Spleen (tissue), 11 donors: ENCODE data around the gene UNC5A. TPM values are rescaled to one million over a fixed set of nuclear protein-coding genes. Genes with fewer than 3 reads are reported as not detected.
A peak's percentile ranks its signal among the peaks of the same experiment; 100 is the strongest.

Source experiments
- DNase-seq: peaks from one replicate; pipeline ENCODE4 v3.0.0-alpha.2; 2020
- H3K27ac ChIP-seq, 8 donors: fragments of 200-600 bp; sonication (generic) in 7 of 8; 1 replicate in 4 of 8; 2 replicates in 4 of 8; pipeline versions ENCODE4 v1.5.0 to v1.8.0; 2016 to 2021; ENCODE audit warnings: inconsistent platforms in 4 of 8, mild to moderate bottlenecking in 4 of 8, moderate library complexity in 1 of 8
- H3K27me3 ChIP-seq, 7 donors: fragments of 200-600 bp; sonication (generic) in 6 of 7; replicated peaks in 1 of 7; 1 replicate in 4 of 7; 2 replicates in 3 of 7; pipeline versions ENCODE4 v1.5.0 to v1.8.0; 2016 to 2021; ENCODE audit warnings: inconsistent platforms in 3 of 7, mild to moderate bottlenecking in 1 of 7
- H3K36me3 ChIP-seq, 6 donors: fragments of 200-600 bp; sonication (generic) in 5 of 6; 1 replicate in 4 of 6; 2 replicates in 2 of 6; pipeline versions ENCODE4 v1.5.0 to v1.8.0; 2016 to 2021; ENCODE audit warnings: inconsistent platforms in 2 of 6
- H3K4me1 ChIP-seq, 6 donors: fragments of 200-600 bp; sonication (generic) in 5 of 6; 1 replicate in 3 of 6; 2 replicates in 3 of 6; pipeline versions ENCODE4 v1.5.0 to v1.8.0; 2016 to 2021; ENCODE audit warnings: inconsistent platforms in 3 of 6
- H3K4me3 ChIP-seq, 8 donors: fragments of 200-600 bp; sonication (generic) in 7 of 8; 1 replicate in 4 of 8; 2 replicates in 4 of 8; pipeline versions ENCODE4 v1.5.0 to v1.8.0; 2016 to 2021; ENCODE audit warnings: inconsistent platforms in 4 of 8, mild to moderate bottlenecking in 4 of 8, moderate library complexity in 2 of 8
- H3K9me3 ChIP-seq, 8 donors: fragments of 200-600 bp; sonication (generic) in 7 of 8; 1 replicate in 4 of 8; 2 replicates in 4 of 8; pipeline versions ENCODE4 v1.5.0 to v1.8.0; 2016 to 2021; ENCODE audit warnings: inconsistent platforms in 4 of 8
- POLR2A ChIP-seq, 3 donors: fragments of 450-650 bp; IDR thresholded peaks; one replicate each; pipeline ENCODE4 v1.5.1; 2017; ENCODE audit warnings: antibody characterized with exemption in 3 of 3, mild to moderate bottlenecking in 1 of 3
- POLR2AphosphoS5 ChIP-seq, 3 donors: sonication (generic); formaldehyde crosslinking; IDR thresholded peaks; one replicate each; pipeline ENCODE4 v1.5.1; 2017; ENCODE audit warnings: antibody characterized with exemption in 3 of 3
- WGBS, 5 donors: extraction: QIAGEN DNeasy Blood & Tissue Kit in 3 of 5; methylation state at CpG; one replicate each; pipeline versions ENCODE4 v1.1.5 to v1.1.7; 2013 to 2018; 5-methylcytosine and 5-hydroxymethylcytosine counted together
- intact Hi-C: fragments of 100-400 bp; cut with DNase I; formaldehyde crosslinking; loops from one replicate; pipeline ENCODE4 v1.15.0; 2023; ENCODE audit warnings: low total_unique reads
- polyA plus RNA-seq, 3 donors: library from polyadenylated mRNA; stranded (reverse); fragments of 200-250 nt; gene quantifications; one replicate each; pipeline ENCODE4 v1.2.1, GENCODE V29; 2013
- total RNA-seq, 7 donors: library from RNA; depleted of rRNA in 3 of 7; stranded (reverse); fragments of >200 nt in 3 of 7; fragmentation: NEBNext Ultra II Directional in 4 of 7; extraction: Animal tissue kit (Norgen Biotek cat#: 25700) in 4 of 7; gene quantifications; one replicate each; pipeline versions ENCODE4 v1.1.0 to v1.2.1, GENCODE V29; 2016 to 2021
- TF ChIP-seq, protein P1 (sequence below), 11 experiments: fragments of 200-600 bp in 7 of 11; fragments of 450-650 bp in 4 of 11; sonication (generic) in 4 of 11; IDR thresholded peaks in 8 of 11; conservative IDR thresholded peaks in 3 of 11; 1 replicate in 7 of 11; 2 replicates in 4 of 11; pipeline versions ENCODE4 v1.4.0 to v1.8.0; 2016 to 2021; ENCODE audit warnings: antibody characterized with exemption in 11 of 11, inconsistent platforms in 4 of 11, mild to moderate bottlenecking in 1 of 11
- donor health status: healthy with polysubstance abuse.
- donor health status: DM: no; HTN: no; CAD: no; lungs with moderate emphysema.
- donor health status: DM: no; HTN: no; CAD: no.
- donor health status: Bipolar disorder and iron deficiency.
- donor health status: healthy.
- donor health status: DM: no; HTN: no; CAD: no.
- donor health status: DM: yes; HTN: yes; CAD: no.

Gene UNC5A
- total and polyA plus RNA-seq, 10 donors = 0.03 to 0.06 TPM; not detected in 8

DNA sequence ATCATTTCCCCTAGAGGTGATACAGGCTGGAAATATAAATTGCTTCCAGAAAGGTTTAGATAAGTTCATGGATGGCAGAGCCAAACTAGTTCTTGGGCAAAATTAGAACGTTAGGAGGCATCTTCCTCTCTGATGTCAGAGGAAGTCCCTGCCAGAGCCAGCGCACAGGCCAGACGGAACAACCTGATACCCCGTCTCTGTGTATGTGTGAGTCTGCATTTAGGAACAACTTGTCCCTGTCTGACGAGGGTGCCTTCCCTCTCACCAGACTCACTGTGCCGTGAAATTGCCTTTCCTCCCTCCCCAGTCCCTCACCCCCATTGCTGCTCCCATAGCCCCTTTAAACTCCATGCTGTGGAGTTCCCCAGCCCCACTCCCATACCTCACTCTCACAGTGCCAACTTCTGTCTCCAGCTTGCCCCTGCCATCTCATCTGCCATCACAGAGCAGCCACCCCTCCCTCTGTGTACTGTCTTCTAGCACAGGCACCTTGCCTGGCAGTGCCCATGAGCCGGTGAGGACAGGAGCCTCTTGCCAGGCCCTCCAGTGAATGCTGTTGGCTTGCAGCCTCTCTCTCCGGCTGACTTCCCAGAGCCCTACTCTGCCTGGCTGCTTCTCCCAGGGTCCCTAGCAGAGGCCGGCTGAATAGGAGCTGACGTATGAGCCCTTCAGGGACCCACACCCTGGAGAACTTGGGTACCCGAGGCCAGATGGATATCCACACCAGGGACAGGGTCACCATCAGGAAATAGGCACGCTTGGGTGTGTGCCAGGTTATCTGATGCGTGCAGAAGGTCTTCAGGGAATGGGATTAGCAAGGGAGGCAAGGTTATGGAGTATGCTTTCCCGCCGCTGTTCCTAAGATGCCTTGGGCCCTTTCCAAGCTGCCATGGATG lies 26.7 kb downstream of the UNC5A start:
- no peaks in the 10 kb centered on the region for H3K4me1 ChIP-seq
- DNase-seq = no peak
- H3K9me3 ChIP-seq = no peaks in the 10 kb centered on the region
- no peaks in the 10 kb centered on the region for H3K36me3 ChIP-seq
- no peak overlapping the region for H3K4me3 ChIP-seq
- intact Hi-C loops = no loop called here
- TF ChIP-seq POLR2A (IDR thresholded peaks at IDR 0.05) = no peak
- TF ChIP-seq, protein P1, sequence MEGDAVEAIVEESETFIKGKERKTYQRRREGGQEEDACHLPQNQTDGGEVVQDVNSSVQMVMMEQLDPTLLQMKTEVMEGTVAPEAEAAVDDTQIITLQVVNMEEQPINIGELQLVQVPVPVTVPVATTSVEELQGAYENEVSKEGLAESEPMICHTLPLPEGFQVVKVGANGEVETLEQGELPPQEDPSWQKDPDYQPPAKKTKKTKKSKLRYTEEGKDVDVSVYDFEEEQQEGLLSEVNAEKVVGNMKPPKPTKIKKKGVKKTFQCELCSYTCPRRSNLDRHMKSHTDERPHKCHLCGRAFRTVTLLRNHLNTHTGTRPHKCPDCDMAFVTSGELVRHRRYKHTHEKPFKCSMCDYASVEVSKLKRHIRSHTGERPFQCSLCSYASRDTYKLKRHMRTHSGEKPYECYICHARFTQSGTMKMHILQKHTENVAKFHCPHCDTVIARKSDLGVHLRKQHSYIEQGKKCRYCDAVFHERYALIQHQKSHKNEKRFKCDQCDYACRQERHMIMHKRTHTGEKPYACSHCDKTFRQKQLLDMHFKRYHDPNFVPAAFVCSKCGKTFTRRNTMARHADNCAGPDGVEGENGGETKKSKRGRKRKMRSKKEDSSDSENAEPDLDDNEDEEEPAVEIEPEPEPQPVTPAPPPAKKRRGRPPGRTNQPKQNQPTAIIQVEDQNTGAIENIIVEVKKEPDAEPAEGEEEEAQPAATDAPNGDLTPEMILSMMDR (IDR thresholded peaks at IDR 0.05 in 8 of 11, conservative IDR thresholded peaks at IDR 0.05 in 3 of 11) = no peak
- TF ChIP-seq POLR2AphosphoS5 (IDR thresholded peaks at IDR 0.05) = no peak
- H3K27ac ChIP-seq = no peak overlapping the region
- WGBS, 5 donors = 64 to 70% (median 67%) methylated on average over 14 to 15 of the region's 15 CpGs
- H3K27me3 ChIP-seq = peaks cover 0 to 85% (median 0%) of the 10 kb centered on the region in 7 donors

DNA sequence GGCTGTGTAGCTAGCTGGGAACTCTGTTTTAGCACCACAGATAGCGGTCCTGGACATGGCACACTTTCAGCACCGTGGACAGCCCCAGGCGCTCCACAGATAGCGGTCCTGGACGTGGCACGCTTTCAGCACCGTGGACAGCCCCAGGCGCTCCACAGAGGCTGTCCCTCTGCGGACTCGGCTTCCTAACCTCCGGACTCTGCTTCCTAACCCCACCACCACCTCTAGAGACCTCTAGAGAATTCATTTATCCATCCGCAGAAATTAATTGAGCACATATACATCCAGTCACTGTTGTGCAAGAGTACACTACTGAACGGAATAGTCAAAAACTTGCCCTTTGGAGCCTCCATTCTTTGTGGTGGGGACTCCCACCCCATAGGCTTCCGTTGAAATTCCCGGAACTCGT lies 27.4 kb downstream of the UNC5A start:
- Histone ChIP-seq H3K4me3 (no peak overlapping the region), H3K36me3 (no peaks in the 10 kb centered on the region), H3K27ac (no peak overlapping the region), H3K4me1 (no peaks in the 10 kb centered on the region), H3K9me3 (no peaks in the 10 kb centered on the region), H3K27me3 (peaks cover 0 to 85% (median 0%) of the 10 kb centered on the region in 7 donors)
- DNase-seq = peak; percentile 88
- intact Hi-C loops = no loop called here
- WGBS, 5 donors = 20 to 24% (median 23%) methylated on average over 16 of the region's 16 CpGs
- TF ChIP-seq POLR2A (IDR thresholded peaks at IDR 0.05) = no peak
- TF ChIP-seq, protein P1 (IDR thresholded peaks at IDR 0.05 in 8 of 11, conservative IDR thresholded peaks at IDR 0.05 in 3 of 11) = no peak
- peak in 2 of 3 donors; percentile 18 to 31 for TF ChIP-seq POLR2AphosphoS5 (IDR thresholded peaks at IDR 0.05)

DNA sequence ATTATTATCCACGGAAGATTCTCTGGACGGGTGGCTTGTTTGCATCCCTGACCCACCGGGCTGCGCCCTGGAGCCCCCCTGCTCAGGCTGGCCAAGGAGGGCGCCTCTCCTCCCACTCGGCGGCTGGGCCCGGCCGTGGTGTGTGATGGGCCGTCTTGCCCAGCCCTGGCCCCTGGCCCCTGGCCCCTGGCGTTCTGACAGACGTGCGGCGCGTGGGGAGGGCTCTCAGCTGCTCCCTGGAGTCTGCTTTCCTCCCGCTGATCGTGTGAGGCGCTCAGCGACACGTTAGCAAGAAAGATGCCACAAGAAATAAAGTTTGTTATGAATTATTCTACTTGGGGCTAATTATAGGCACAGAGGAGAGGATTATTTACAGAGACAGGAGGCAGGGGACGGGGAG lies 33.3 kb downstream of the UNC5A start:
- 49 to 69% (median 62%) methylated on average over 21 of the region's 21 CpGs for WGBS, 5 donors
- peaks cover 0 to 100% (median 27%) of the 10 kb centered on the region in 7 donors for H3K27me3 ChIP-seq
- no peaks in the 10 kb centered on the region for H3K4me1 ChIP-seq
- no peak overlapping the region for H3K27ac ChIP-seq
- no peaks in the 10 kb centered on the region for H3K36me3 ChIP-seq
- no peaks in the 10 kb centered on the region for H3K9me3 ChIP-seq
- intact Hi-C loops = no loop called here
- TF ChIP-seq POLR2AphosphoS5 (IDR thresholded peaks at IDR 0.05) = no peak
- no peak for TF ChIP-seq POLR2A (IDR thresholded peaks at IDR 0.05)
- TF ChIP-seq, protein P1 (IDR thresholded peaks at IDR 0.05 in 8 of 11, conservative IDR thresholded peaks at IDR 0.05 in 3 of 11) = no peak
- no peak for DNase-seq
- H3K4me3 ChIP-seq = no peak overlapping the region

DNA sequence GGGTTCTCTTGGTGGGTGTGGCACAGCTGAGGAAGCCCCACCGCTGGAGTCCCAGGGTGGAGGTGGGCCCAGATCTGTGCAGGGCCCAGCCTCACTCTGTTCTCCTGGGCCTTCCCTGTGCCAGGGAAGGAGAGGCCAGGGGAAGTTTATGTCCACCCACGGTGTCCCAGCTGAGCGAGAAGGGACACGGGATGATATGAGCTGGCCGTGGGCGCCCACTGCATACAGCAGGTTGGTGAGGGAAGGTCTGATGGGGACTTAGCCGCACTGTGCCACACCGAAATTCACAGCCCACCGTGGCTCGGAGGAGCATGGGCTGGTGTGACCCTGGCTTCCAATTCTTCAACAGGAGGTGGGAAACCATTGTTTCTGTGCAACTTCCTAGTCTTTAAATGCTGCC lies 33.9 kb downstream of the UNC5A start:
- H3K4me1 ChIP-seq = no peaks in the 10 kb centered on the region
- WGBS, 5 donors = 80 to 86% (median 84%) methylated on average over 9 to 10 of the region's 10 CpGs
- H3K4me3 ChIP-seq = no peak overlapping the region
- DNase-seq = no peak
- H3K27me3 ChIP-seq = peaks cover 0 to 100% (median 28%) of the 10 kb centered on the region in 7 donors
- H3K36me3 ChIP-seq = no peaks in the 10 kb centered on the region
- no peak for TF ChIP-seq POLR2A (IDR thresholded peaks at IDR 0.05)
- TF ChIP-seq, protein P1 (IDR thresholded peaks at IDR 0.05 in 8 of 11, conservative IDR thresholded peaks at IDR 0.05 in 3 of 11) = no peak
- no peak for TF ChIP-seq POLR2AphosphoS5 (IDR thresholded peaks at IDR 0.05)
- H3K27ac ChIP-seq = no peak overlapping the region
- intact Hi-C loops = no loop called here
- no peaks in the 10 kb centered on the region for H3K9me3 ChIP-seq
